NCI-H187 treated with DMSO at 0.1 percent for 48 hours (cell line): Measurements from ENCODE around the gene NAALADL2.

Experiments
- DNase-seq: peaks from one replicate; lab custom pipeline; 2025; lab: John Stamatoyannopoulos, UW

Gene NAALADL2

GRCh38 chr3:174884776-174885568 is 25.8 kb downstream of the NAALADL2 start:
- no peak for DNase-seq

- no peak for DNase-seq
Measured at GRCh38 chr3:174891524-174892203, 32.5 kb downstream of the NAALADL2 start.

DNA sequence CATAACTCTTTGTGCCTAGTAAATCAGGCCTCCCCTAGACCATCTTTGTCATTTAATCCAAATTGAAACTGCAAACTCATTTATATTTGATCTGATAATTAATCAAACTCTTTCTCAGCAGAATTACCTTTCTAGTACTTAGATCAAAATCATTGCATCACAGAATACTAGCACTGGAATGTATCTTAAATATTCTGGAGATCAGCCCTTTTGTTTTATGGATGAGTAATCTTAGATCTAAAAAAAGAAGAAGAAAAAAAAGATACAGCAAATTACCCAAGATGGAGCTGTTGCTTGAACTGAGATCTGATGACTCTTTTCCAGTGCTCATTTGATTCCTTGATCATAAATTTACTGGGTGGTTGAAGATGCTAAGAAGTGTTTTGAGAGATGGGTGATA is 47.9 kb downstream of the NAALADL2 start:
- DNase-seq, result no peak

GRCh38 chr3:174907628-174908407 is 48.7 kb downstream of the NAALADL2 start:
- DNase-seq, result no peak

DNA sequence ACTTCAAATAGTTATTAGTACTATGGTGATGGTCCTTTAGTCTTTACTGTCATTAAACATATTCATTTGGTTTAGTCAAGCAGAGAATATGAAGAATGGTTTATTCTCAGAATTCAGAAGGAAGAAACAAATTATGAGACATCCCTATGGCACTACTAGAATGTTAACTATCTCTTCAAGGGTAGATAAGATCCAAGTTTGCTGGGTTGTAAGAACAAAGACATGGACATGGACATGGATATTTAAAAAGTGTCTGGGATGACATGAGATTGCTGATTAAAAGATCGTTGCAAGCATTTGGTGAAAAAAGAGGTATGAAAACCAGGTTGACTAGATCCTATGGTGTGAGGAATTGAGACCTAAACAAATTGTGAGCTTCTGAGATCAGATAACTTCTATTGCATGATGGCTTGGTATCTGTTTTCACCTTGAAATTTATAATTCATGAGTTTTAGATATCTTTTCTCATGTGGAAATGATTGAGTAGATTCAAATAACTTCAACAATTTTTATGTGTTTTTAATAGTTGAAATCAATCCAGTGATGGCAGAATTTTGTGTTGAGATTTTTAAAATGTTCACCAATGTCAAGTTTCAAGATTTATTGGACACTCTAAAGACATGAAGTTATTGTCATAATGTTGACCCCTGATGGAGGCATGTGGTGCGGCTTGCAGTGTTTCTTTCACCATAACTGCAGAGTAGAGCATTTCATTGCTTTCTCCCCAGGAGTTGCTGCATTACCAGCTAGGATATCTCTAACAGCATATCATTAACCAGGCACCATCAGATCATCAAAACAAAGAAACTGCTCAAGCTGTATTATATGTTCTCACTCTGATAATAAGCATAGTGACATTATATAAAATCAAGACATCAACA is 72.6 kb downstream of the NAALADL2 start:
- DNase-seq, result no peak

GRCh38 chr3:174936590-174936989 is 77.5 kb downstream of the NAALADL2 start:
- DNase-seq, result no peak

- no peak for DNase-seq
Measured at GRCh38 chr3:174937478-174937877, 78.3 kb downstream of the NAALADL2 start.

DNA sequence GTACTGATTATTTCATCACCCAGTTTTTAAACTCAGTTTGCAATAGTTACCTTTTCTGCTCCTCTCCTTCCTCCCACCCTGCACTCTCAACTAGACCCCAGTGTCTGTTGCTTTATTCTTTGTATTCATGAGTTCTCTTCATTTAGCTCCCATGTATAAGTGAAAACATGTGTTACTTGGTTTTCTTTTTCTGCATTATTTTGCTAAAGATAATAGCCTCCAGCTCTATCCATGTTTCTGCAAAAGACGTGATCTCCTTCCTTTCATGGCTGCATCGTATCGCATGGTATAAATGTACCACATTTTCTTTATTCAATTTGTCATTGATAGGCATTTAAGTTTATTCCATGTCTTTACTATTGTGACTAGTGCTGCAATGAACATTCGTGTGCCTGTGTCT is 79.0 kb downstream of the NAALADL2 start:
- DNase-seq, result no peak

DNA sequence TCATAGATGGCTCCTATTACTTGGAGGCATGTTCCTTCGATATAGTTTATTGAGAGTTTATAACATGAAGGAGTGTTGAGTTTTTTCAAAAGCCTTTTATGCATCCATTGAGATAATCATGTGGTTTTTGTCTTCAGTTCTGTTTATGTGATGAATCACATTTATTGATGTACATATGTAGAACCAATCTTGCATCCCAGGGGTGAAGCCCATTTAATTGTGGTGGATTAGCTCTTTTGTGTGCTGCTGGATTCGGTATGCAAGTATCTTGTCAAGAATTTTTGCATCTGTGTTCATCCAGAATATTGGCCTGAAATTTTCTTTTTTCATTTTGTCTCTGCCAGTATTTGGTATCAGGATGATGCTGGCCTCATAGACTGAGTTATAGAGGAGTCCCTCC is 81.0 kb downstream of the NAALADL2 start:
- DNase-seq, result no peak

GRCh38 chr3:174945276-174945675 is 86.1 kb downstream of the NAALADL2 start:
- DNase-seq, result no peak

GRCh38 chr3:174945951-174946350 is 86.8 kb downstream of the NAALADL2 start:
- DNase-seq, result no peak

DNA sequence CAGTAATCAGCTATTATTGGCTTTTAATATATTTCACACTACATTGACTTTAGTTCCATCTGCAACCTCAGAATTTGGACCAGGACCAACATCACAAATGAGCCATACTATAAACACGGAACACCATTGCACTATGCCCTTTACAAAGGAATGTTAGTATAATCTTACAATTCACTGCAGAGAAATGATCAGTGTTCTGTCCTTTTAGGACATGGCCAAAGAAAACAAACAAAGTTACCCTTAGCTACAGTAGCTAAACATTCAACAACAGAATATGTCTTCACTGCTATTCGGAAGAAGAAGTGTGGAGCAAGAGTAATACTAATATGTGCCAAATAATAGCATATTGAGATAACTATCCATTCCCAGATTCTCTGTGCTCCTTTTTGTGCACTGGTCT is 90.4 kb downstream of the NAALADL2 start:
- DNase-seq, result no peak

GRCh38 chr3:174951034-174951433 is 91.9 kb downstream of the NAALADL2 start:
- no peak for DNase-seq

DNA sequence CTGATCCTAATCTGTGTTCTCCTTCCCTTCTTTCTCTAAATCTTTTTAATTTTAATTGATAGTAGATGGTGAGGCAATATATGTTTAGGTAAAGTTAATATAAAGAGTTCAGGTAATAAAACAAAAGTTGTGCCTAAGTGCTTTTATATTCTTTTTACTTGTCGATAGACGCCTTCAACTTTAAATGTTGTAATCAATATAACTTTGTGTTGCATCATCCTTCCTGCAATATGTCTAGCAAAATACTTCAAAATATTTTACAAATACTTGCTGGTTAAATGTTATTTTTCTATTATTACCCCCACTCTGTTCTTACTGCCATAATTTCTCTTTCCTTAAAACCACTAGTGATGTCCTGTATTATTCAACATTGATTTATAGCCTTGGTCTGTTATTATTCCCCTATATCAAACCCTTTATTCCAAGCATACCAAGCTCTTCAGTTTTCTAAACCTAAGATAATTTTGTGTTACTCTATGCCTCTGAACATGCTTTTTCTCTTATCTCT is 92.4 kb downstream of the NAALADL2 start:
- no peak for DNase-seq

DNA sequence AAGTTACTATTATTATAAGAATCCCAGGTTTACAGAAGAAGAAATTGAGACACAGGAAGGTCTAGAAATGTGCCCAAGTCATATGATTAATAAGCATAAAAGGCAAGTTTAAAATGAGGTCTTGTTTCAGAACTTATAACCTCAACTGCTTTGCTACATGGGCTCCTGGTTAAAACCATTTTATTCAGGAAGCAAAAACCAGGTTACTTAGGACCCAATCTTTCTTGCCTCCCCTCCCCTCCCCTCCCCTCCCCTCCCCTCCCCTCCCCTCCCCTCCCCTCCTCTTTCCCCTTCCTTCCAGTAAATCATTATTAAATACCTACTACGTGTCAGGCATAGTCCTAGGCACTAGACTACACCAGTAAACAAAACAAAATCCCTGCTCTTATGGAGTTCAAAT is 93.9 kb downstream of the NAALADL2 start:
- no peak for DNase-seq

GRCh38 chr3:174955513-174956016 is 96.4 kb downstream of the NAALADL2 start:
- no peak for DNase-seq

DNA sequence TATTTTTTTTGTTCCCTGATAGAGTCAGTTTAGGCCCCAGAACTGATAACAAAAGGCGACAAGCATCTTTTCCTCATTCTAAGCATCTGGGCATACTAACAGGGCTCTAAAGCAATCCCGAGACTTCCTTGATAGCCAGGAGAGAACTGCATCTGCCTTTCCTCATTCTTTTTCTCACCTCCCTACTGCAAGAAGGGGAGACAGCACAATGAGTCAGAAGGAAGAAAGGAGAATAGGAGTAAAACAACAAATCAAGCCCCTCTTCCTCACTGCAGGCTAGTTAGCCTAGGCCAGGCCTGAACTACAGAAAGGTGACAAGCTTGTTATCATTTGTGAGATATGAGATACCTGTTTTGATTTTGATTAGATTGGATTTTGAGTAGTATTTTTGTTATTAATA is 97.9 kb downstream of the NAALADL2 start:
- no peak for DNase-seq

DNA sequence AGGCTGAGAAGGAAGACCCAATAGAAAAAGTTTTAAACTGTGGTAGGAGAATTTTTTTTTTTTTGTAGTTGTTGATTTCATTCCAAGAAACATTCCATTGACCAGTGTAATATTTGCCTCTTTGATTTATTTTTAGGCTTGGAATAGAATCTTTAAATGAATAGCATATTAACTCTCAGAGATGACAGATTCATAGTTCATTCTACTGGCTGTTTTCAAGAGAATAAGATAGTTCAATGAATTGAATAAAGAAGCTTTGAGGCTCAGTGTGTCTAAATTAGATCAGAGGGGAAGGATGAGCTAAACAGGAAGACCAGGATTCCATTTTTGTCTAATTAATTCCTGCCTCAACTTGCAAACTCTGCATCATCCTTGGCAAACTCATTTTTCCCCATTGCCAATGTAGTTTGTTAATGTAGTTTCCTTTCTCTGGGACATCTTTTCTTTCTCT is 98.4 kb downstream of the NAALADL2 start:
- DNase-seq, result no peak

DNA sequence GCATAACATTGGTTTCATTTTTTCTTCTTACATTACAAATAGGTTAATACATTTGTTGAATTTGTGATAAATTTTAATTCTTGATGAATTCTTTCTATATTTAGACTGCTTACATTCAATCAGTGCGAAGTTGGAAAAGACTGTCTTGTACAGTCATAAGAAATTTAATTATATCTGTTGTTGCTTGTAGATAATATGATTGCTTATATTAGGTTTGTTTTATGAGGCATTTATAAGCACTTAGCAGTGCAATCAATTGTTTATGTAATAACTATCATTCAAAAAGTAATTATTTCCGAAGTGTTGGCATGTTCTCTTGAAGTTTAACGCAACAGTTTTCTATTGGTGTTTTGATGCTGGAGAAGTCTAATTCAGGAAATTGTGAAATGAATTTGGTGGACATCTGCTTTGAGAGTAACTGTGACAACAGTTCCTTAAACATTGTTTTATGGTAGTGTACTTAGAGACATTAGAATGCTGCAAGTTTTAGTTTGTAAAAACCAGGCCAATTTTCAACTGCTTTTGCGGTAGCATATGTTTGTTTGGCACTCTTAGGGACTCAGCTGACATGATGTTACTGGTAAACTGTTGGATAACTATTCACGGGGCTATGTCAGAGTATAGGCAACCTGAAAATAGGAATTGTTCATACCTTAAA is 99.7 kb downstream of the NAALADL2 start:
- no peak for DNase-seq

GRCh38 chr3:174959556-174960065 is 100.5 kb downstream of the NAALADL2 start:
- no peak for DNase-seq

GRCh38 chr3:174960898-174961297 is 101.8 kb downstream of the NAALADL2 start:
- no peak for DNase-seq
